Measurements from ENCODE around the gene UPF3A.
"Not testable (repeated sequence)": the region's sequence is repeated elsewhere in the genome, so short reads cannot be mapped to it uniquely, and the experiment has no call there.

The UPF3A gene

GRCh38 chr13:114249077-114249476 lies 32.3 kb upstream of the UPF3A start:
- Histone ChIP-seq H3K9ac (ENCODE audit: low read length) (no peak overlapping the region), H3K27me3 (replicated peaks; ENCODE audit: control insufficient read depth, insufficient read depth, low read length) (no peaks in the 10 kb centered on the region), H3K9me3 (ENCODE audit: control insufficient read depth, low read length) (no peaks in the 10 kb centered on the region), H3K4me1 (ENCODE audit: control insufficient read depth, insufficient read depth, low read length) (no peaks in the 10 kb centered on the region), H3K36me3 (ENCODE audit: control insufficient read depth, insufficient read depth, low read length, severe bottlenecking) (peaks cover 97% of the 10 kb centered on the region), H3K4me3 (ENCODE audit: low read length) (no peak overlapping the region)
- no peak for DNase-seq (ENCODE audit: low read depth)

DNA sequence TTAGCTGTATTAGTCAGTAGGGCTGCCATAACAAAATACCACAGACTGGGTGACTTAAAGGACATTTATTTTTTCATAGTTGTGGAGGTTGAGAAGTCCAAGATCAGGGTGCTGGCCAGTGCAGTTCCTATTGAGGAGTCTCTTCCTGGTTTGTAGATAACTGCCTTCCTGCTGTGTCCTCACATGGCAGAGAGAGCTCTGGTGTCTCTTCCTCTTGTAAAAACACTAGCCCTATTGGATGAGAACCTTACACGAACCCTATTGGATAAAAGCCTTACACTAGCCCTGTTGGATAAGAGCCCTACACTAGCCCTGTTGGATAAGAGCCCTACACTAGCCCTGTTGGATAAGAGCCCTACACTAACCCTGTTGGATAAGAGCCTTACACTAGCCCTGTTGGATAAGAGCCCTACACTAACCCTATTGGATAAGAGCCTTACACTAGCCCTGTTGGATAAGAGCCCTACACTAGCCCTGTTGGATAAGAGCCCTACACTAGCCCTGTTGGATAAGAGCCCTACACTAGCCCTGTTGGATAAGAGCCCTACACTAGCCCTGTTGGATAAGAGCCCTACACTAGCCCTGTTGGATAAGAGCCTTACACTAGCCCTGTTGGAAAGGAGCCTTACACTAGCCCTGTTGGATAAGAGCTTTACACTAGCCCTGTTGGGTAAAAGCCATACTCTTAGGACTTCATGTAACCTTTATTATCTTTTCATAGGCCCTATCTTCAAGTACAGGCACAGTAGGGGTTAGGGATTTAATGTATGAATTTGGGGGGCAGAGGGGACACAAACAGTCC lies 29.6 kb upstream of the UPF3A start:
- H3K36me3 ChIP-seq (ENCODE audit: control insufficient read depth, insufficient read depth, low read length, severe bottlenecking) = peaks cover 97% of the 10 kb centered on the region
- not testable (repeated sequence) for H3K9me3 ChIP-seq (ENCODE audit: control insufficient read depth, low read length); H3K4me3 ChIP-seq (ENCODE audit: low read length); H3K27me3 ChIP-seq (replicated peaks; ENCODE audit: control insufficient read depth, insufficient read depth, low read length); H3K4me1 ChIP-seq (ENCODE audit: control insufficient read depth, insufficient read depth, low read length); H3K9ac ChIP-seq (ENCODE audit: low read length); DNase-seq (ENCODE audit: low read depth)

DNA sequence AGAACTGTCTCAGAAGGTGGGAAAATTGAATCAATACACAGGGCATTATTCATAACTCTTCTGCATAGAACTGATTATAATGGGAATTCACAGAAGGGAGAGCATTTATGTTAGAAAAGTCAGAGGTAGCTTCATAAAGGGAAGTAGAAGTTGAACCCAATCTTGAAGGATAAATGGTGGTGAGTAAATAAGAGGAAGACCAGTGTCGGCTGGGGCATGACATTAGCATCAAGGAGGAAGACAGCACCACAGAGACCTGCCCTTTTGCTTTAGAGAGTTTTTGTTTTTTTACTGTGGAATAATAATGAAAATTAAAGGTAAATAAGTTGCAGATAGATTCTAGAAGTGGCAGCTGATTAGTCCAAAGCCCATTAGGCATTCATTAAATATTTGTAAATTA lies 24.9 kb upstream of the UPF3A start:
- H3K36me3 ChIP-seq (ENCODE audit: control insufficient read depth, insufficient read depth, low read length, severe bottlenecking) = peaks cover 96% of the 10 kb centered on the region
- no peak for DNase-seq (ENCODE audit: low read depth)
- no peaks in the 10 kb centered on the region for H3K9me3 ChIP-seq (ENCODE audit: control insufficient read depth, low read length)
- H3K27me3 ChIP-seq (replicated peaks; ENCODE audit: control insufficient read depth, insufficient read depth, low read length) = no peaks in the 10 kb centered on the region
- H3K9ac ChIP-seq (ENCODE audit: low read length) = no peak overlapping the region
- H3K4me1 ChIP-seq (ENCODE audit: control insufficient read depth, insufficient read depth, low read length) = peaks cover 8% of the 10 kb centered on the region
- no peak overlapping the region for H3K4me3 ChIP-seq (ENCODE audit: low read length)

GRCh38 chr13:114257014-114257413 lies 24.4 kb upstream of the UPF3A start:
- Histone ChIP-seq H3K9ac (ENCODE audit: low read length) (no peak overlapping the region), H3K36me3 (ENCODE audit: control insufficient read depth, insufficient read depth, low read length, severe bottlenecking) (peaks cover 96% of the 10 kb centered on the region), H3K27me3 (replicated peaks; ENCODE audit: control insufficient read depth, insufficient read depth, low read length) (no peaks in the 10 kb centered on the region), H3K9me3 (ENCODE audit: control insufficient read depth, low read length) (no peaks in the 10 kb centered on the region), H3K4me1 (ENCODE audit: control insufficient read depth, insufficient read depth, low read length) (peaks cover 8% of the 10 kb centered on the region), H3K4me3 (ENCODE audit: low read length) (no peak overlapping the region)
- no peak for DNase-seq (ENCODE audit: low read depth)

- no peak for DNase-seq (ENCODE audit: low read depth)
- Histone ChIP-seq H3K9me3 (ENCODE audit: control insufficient read depth, low read length) (no peaks in the 10 kb centered on the region), H3K4me3 (ENCODE audit: low read length) (no peak overlapping the region), H3K9ac (ENCODE audit: low read length) (no peak overlapping the region), H3K36me3 (ENCODE audit: control insufficient read depth, insufficient read depth, low read length, severe bottlenecking) (peaks cover 97% of the 10 kb centered on the region), H3K4me1 (ENCODE audit: control insufficient read depth, insufficient read depth, low read length) (peaks cover 8% of the 10 kb centered on the region), H3K27me3 (replicated peaks; ENCODE audit: control insufficient read depth, insufficient read depth, low read length) (no peaks in the 10 kb centered on the region)
These were observed 22.8 kb upstream of the UPF3A start for GRCh38 chr13:114258589-114258988.

DNA sequence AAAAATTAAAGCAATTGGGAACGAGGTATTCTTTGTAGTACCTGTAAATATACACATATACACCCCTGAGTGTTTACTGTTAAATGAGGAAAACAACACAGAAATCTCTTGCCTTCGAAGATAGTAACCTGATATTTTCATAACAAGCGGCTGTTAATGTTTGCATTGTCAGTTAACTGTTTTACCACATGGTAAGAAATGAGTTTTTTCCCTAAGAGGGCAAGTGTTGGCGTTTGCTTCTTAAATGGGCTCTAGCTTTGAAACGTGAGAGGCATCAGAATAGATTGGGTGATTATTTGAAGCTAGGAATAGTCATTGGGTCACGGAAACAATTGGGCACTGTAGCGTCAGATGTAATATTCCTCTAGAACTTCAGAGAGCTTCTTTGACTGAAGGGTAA lies 22.0 kb upstream of the UPF3A start:
- Histone ChIP-seq H3K36me3 (ENCODE audit: control insufficient read depth, insufficient read depth, low read length, severe bottlenecking) (peaks cover 95% of the 10 kb centered on the region), H3K27me3 (replicated peaks; ENCODE audit: control insufficient read depth, insufficient read depth, low read length) (no peaks in the 10 kb centered on the region), H3K9me3 (ENCODE audit: control insufficient read depth, low read length) (no peaks in the 10 kb centered on the region), H3K4me3 (ENCODE audit: low read length) (no peak overlapping the region), H3K9ac (ENCODE audit: low read length) (no peak overlapping the region), H3K4me1 (ENCODE audit: control insufficient read depth, insufficient read depth, low read length) (peaks cover 9% of the 10 kb centered on the region)
- no peak for DNase-seq (ENCODE audit: low read depth)

DNA sequence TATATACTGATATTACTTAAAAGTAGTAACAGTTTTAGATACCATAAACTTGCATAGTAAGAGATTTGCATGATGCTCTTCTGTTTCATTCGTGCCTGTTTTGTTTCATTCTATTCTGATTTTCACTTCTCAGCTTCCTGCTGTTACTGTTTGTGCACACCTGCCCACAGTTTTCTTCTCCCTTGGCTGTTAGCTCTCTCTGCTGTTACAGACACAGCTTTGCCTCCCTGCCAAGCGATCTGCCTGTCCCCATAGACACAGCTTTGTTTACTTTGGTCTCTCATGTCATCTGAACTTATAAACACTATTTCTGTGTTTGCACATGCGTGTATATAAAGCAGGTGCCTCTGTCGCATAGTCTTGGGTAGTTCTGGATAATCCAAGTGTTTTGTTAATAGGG lies 21.4 kb upstream of the UPF3A start:
- Histone ChIP-seq H3K9ac (ENCODE audit: low read length) (no peak overlapping the region), H3K9me3 (ENCODE audit: control insufficient read depth, low read length) (no peaks in the 10 kb centered on the region), H3K27me3 (replicated peaks; ENCODE audit: control insufficient read depth, insufficient read depth, low read length) (no peaks in the 10 kb centered on the region), H3K36me3 (ENCODE audit: control insufficient read depth, insufficient read depth, low read length, severe bottlenecking) (peaks cover 91% of the 10 kb centered on the region), H3K4me3 (ENCODE audit: low read length) (no peak overlapping the region), H3K4me1 (ENCODE audit: control insufficient read depth, insufficient read depth, low read length) (peaks cover 15% of the 10 kb centered on the region)
- no peak for DNase-seq (ENCODE audit: low read depth)

DNA sequence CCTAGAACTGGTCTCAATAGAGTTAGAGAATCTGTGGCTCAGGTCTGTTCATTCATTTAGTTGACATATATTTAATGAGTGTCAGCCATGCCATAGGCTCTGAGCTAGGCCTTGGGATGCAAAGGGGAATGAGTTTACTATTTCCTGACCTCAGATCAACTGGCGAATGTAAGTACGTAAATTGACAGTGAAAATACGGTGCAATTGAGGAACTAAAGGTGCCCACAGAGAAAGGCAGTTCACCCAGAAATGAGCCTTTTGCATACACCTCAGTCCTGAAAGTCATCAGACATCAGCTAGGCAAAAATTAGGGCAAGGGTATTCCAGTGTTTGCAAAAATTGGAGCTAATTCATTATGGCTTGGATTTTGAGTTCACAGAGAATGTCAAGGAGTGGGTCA lies 20.6 kb upstream of the UPF3A start:
- Histone ChIP-seq H3K4me1 (ENCODE audit: control insufficient read depth, insufficient read depth, low read length) (peaks cover 20% of the 10 kb centered on the region), H3K36me3 (ENCODE audit: control insufficient read depth, insufficient read depth, low read length, severe bottlenecking) (peaks cover 91% of the 10 kb centered on the region), H3K4me3 (ENCODE audit: low read length) (no peak overlapping the region), H3K27me3 (replicated peaks; ENCODE audit: control insufficient read depth, insufficient read depth, low read length) (no peaks in the 10 kb centered on the region), H3K9me3 (ENCODE audit: control insufficient read depth, low read length) (no peaks in the 10 kb centered on the region), H3K9ac (ENCODE audit: low read length) (no peak overlapping the region)
- DNase-seq (ENCODE audit: low read depth) = no peak

GRCh38 chr13:114261328-114261965 lies 20.0 kb upstream of the UPF3A start:
- Histone ChIP-seq H3K9ac (ENCODE audit: low read length) (no peak overlapping the region), H3K4me3 (ENCODE audit: low read length) (no peak overlapping the region), H3K27me3 (replicated peaks; ENCODE audit: control insufficient read depth, insufficient read depth, low read length) (no peaks in the 10 kb centered on the region), H3K36me3 (ENCODE audit: control insufficient read depth, insufficient read depth, low read length, severe bottlenecking) (peaks cover 91% of the 10 kb centered on the region), H3K4me1 (ENCODE audit: control insufficient read depth, insufficient read depth, low read length) (peaks cover 20% of the 10 kb centered on the region), H3K9me3 (ENCODE audit: control insufficient read depth, low read length) (no peaks in the 10 kb centered on the region)
- no peak for DNase-seq (ENCODE audit: low read depth)

DNA sequence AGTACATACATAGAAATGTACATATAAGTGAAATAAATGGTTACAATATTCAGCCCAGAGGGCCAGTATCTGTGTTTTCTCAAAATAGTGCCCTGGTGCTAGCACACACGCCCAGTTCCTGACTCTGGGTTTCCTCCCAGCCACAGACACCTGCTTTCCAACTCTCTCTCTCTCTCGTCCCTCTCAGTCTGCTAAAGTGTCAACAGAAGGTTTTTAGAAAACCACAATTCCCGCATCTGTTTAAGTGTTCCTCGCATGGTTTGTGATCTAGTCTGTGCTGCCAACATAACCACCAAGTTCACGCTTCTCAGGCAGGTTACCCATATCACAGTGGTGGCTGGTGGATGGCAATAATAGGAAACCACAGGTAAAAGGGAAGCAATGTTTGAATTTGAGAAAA lies 17.8 kb upstream of the UPF3A start:
- Histone ChIP-seq H3K9ac (ENCODE audit: low read length) (no peak overlapping the region), H3K36me3 (ENCODE audit: control insufficient read depth, insufficient read depth, low read length, severe bottlenecking) (peaks cover 92% of the 10 kb centered on the region), H3K4me3 (ENCODE audit: low read length) (no peak overlapping the region), H3K27me3 (replicated peaks; ENCODE audit: control insufficient read depth, insufficient read depth, low read length) (no peaks in the 10 kb centered on the region), H3K4me1 (ENCODE audit: control insufficient read depth, insufficient read depth, low read length) (peaks cover 20% of the 10 kb centered on the region), H3K9me3 (ENCODE audit: control insufficient read depth, low read length) (no peaks in the 10 kb centered on the region)
- DNase-seq (ENCODE audit: low read depth) = no peak

DNA sequence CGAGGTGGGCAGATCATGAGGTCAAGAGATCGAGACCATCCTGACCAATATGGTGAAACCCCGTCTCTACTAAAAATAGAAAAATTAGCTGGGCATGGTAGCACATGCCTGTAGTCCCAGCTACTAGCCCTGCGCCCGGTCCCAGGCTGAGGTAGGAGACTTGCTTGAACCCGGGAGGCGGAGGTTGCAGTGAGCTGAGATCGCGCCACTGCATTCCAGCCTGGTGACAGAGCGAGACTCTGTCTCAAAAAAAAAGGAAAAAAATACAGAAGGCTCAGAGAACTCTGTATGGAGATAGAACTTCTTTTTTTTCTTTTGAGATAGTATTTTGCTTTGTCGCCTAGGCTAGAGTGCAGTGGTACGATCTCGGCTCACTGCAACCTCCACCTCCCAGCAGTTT lies 17.1 kb upstream of the UPF3A start:
- Histone ChIP-seq H3K4me1 (ENCODE audit: control insufficient read depth, insufficient read depth, low read length) (peaks cover 20% of the 10 kb centered on the region), H3K36me3 (ENCODE audit: control insufficient read depth, insufficient read depth, low read length, severe bottlenecking) (peaks cover 93% of the 10 kb centered on the region)
- DNase-seq (ENCODE audit: low read depth) = not testable (repeated sequence)

More for the DNA sequence above, 17.1 kb upstream of the UPF3A start:
- not testable (repeated sequence) for H3K27me3 ChIP-seq (replicated peaks; ENCODE audit: control insufficient read depth, insufficient read depth, low read length); H3K9ac ChIP-seq (ENCODE audit: low read length); H3K9me3 ChIP-seq (ENCODE audit: control insufficient read depth, low read length); H3K4me3 ChIP-seq (ENCODE audit: low read length)

Data from adipocyte (in vitro differentiated cells).